Panc1 (cell line): ENCODE results near the gene RNF7. TPM values are rescaled to one million over a fixed set of nuclear protein-coding genes. Genes with fewer than 3 reads are reported as not detected.

Experiments
- ATAC-seq: fragments of 200-7000 bp; cut with Tn5 transposase; 2 replicates; pipeline ENCODE4 v1.9.1; 2020; ENCODE audit warnings: mild to moderate bottlenecking, moderate library complexity
- BruUV-seq: library from RNA; stranded (reverse); fragments of 400-500 nt; replicated peaks from 2 replicates; lab custom pipeline; 2021; lab: Mats Ljungman, UMichigan
- CTCF ChIA-PET: fragments of 300-600 bp; sonication (Branson Sonifier 250); formaldehyde crosslinking; loops from one replicate; lab custom pipeline; 2022; ENCODE audit warnings: antibody characterized with exemption; lab: Charles Lee
- POLR2A ChIA-PET: fragments of 300-600 bp; sonication (Branson Sonifier 250); formaldehyde crosslinking; loops from one replicate; lab custom pipeline; 2022; ENCODE audit warnings: antibody characterized with exemption; lab: Charles Lee
- DNase-seq: peaks from one replicate; pipeline ENCODE4 v3.0.0-alpha.2; 2010; ENCODE audit warnings: low read depth, low spot score
- H3K27ac ChIP-seq: 2 replicates; pipeline ENCODE4 v1.5.1; 2011; ENCODE audit warnings: mild to moderate bottlenecking, low read length, inconsistent platforms
- H3K27me3 ChIP-seq: fragments of 200-500 bp; sonication (Bioruptor generic); 2 replicates; pipeline ENCODE4 v1.6.0; 2014; ENCODE audit warnings: low read length, inconsistent platforms; ENCODE audit not compliant: control insufficient read depth, insufficient read depth
- H3K36me3 ChIP-seq: fragments of 200-500 bp; sonication (Bioruptor generic); 2 replicates; pipeline ENCODE4 v1.5.1; 2014; ENCODE audit warnings: inconsistent platforms, mild to moderate bottlenecking, low read length, moderate library complexity; ENCODE audit not compliant: control insufficient read depth, insufficient read depth
- H3K4me1 ChIP-seq: 2 replicates; pipeline ENCODE4 v1.5.1; 2011; ENCODE audit warnings: inconsistent platforms, mild to moderate bottlenecking, low read length, moderate library complexity; ENCODE audit not compliant: control insufficient read depth, insufficient read depth
- H3K4me3 ChIP-seq, 2 experiments: 2 replicates each; pipeline ENCODE4 v1.5.1; 2011 to 2012; ENCODE audit warnings: low read depth in 2 of 2, low read length in 2 of 2, mild to moderate bottlenecking in 2 of 2, inconsistent platforms in 1 of 2, moderate library complexity in 1 of 2
- H3K9me3 ChIP-seq: fragments of 200-500 bp; sonication (Bioruptor generic); 2 replicates; pipeline ENCODE4 v1.5.1; 2014; ENCODE audit warnings: low read depth, mild to moderate bottlenecking, inconsistent platforms, low read length, moderate library complexity; ENCODE audit not compliant: control insufficient read depth, insufficient read depth
- CTCF ChIP-seq: fragments of 450-650 bp; IDR thresholded peaks from 2 replicates; pipeline ENCODE4 v1.5.1; 2017; ENCODE audit warnings: mild to moderate bottlenecking
- POLR2AphosphoS5 ChIP-seq: IDR thresholded peaks from 2 replicates; pipeline ENCODE4 v1.6.1; 2012; ENCODE audit warnings: mild to moderate bottlenecking, low read depth, low read length, moderate library complexity
- REST ChIP-seq, 2 experiments: IDR thresholded peaks; 2 replicates each; pipeline ENCODE4 v1.6.1; 2011 to 2012; ENCODE audit warnings: low read depth in 2 of 2, control low read depth in 1 of 2, low read length in 1 of 2, mild to moderate bottlenecking in 1 of 2, moderate library complexity in 1 of 2; ENCODE audit not compliant: insufficient read depth in 1 of 2
- SIN3A ChIP-seq: IDR thresholded peaks from 2 replicates; pipeline ENCODE4 v1.6.1; 2012; ENCODE audit warnings: low read depth, mild to moderate bottlenecking, low read length, moderate library complexity, borderline replicate concordance; ENCODE audit not compliant: insufficient read depth
- TCF7L2 ChIP-seq: IDR thresholded peaks from 2 replicates; pipeline ENCODE4 v1.6.1; 2011; ENCODE audit warnings: mild to moderate bottlenecking, low read depth, low read length, inconsistent platforms
- in situ Hi-C: cut with HindIII; loops from 2 replicates; pipeline ENCODE4 v1.10.0; 2016; ENCODE audit warnings: low sequenced_read_pairs, low pct_unique_long_range_greater_than_20kb
- intact Hi-C: fragments of 100-400 bp; cut with micrococcal nuclease; formaldehyde crosslinking; loops from one replicate; pipeline ENCODE4 v1.10.0; 2022; ENCODE audit not compliant: unreplicated experiment
- total RNA-seq: library from RNA; stranded (reverse); gene quantifications from one replicate; pipeline ENCODE4 v1.2.1, GENCODE V29; 2021; ENCODE audit not compliant: unreplicated experiment

RNF7 gene
- total RNA-seq, 1 experiment from 2014 or later: 87.3 TPM

GRCh38 chr3:141735176-141735575 lies 2.9 kb upstream of the RNF7 start:
- TF ChIP-seq CTCF (no peak), TCF7L2 (no peak), SIN3A (no peak), REST (IDR thresholded peaks at IDR 0.05; ENCODE audit: insufficient read depth in 1 of 2, low read depth in 2 of 2, low read length in 1 of 2) (no peak), POLR2AphosphoS5 (no peak)
- Histone ChIP-seq H3K9me3 (no peaks in the 10 kb centered on the region), H3K27ac (no peak overlapping the region), H3K27me3 (no peaks in the 10 kb centered on the region), H3K4me3 (no peak overlapping the region), H3K36me3 (peaks cover 4% of the 10 kb centered on the region), H3K4me1 (peaks cover 14% of the 10 kb centered on the region)
- ATAC-seq: no peak
- in situ Hi-C loops (no loop called here), intact Hi-C loops (loop anchor here (5.0 to 10.0 kb wide), 3 partner anchors 153 to 260 kb away; no protein-coding TSS in a partner anchor)
- CTCF ChIA-PET: no interaction called here
- no peak for DNase-seq
- BruUV-seq: no TSS peak
- POLR2A ChIA-PET: no interaction called here

GRCh38 chr3:141735770-141736465 lies 2.2 kb upstream of the RNF7 start:
- no peak for TF ChIP-seq POLR2AphosphoS5
- no peak for TF ChIP-seq REST (IDR thresholded peaks at IDR 0.05; ENCODE audit: insufficient read depth in 1 of 2, low read depth in 2 of 2, low read length in 1 of 2)
- no peak for TF ChIP-seq SIN3A
- no peak for TF ChIP-seq TCF7L2
- TF ChIP-seq CTCF: no peak
- Histone ChIP-seq H3K36me3 (peaks cover 5% of the 10 kb centered on the region), H3K4me1 (peaks cover 21% of the 10 kb centered on the region), H3K9me3 (no peaks in the 10 kb centered on the region), H3K27me3 (no peaks in the 10 kb centered on the region), H3K4me3 (no peak overlapping the region), H3K27ac (no peak overlapping the region)
- ATAC-seq (no peak), DNase-seq (no peak)
- in situ Hi-C loops (no loop called here), intact Hi-C loops (loop anchor here (5.0 to 10.0 kb wide), 3 partner anchors 154 to 259 kb away; no protein-coding TSS in a partner anchor)
- no TSS peak for BruUV-seq
- ChIA-PET CTCF (no interaction called here), POLR2A (no interaction called here)
